HCT116 (cell line): ENCODE results near the gene TOP2B. TPM values are rescaled to one million over a fixed set of nuclear protein-coding genes. Genes with fewer than 3 reads are reported as not detected.

Experiments used
- ATAC-seq: fragments of 200-7000 bp; cut with Tn5 transposase; 2 replicates; pipeline ENCODE4 v1.9.1; 2020; ENCODE audit warnings: mild to moderate bottlenecking, moderate library complexity
- BruUV-seq: library from RNA; stranded (reverse); fragments of 400-500 nt; replicated peaks from 2 replicates; lab custom pipeline; 2021; lab: Mats Ljungman, UMichigan
- CTCF ChIA-PET: fragments of 300-600 bp; sonication (Branson Sonifier 250); formaldehyde crosslinking; loops from one replicate; lab custom pipeline; 2021; ENCODE audit warnings: antibody characterized with exemption; lab: Charles Lee
- POLR2A ChIA-PET: fragments of 300-600, 350-600 bp; sonication (Branson Sonifier 250); formaldehyde crosslinking; loops from one replicate; lab custom pipeline; 2021; ENCODE audit warnings: antibody characterized with exemption; lab: Charles Lee
- RAD21 ChIA-PET, 2 experiments: fragments of 300-600 bp; sonication (Branson Sonifier 250); formaldehyde crosslinking; loops; one replicate each; lab custom pipeline; 2023; ENCODE audit warnings: low total read pairs in 2 of 2; ENCODE audit not compliant: uncharacterized antibody in 2 of 2, unreplicated experiment in 2 of 2, low non-redundant PET in 1 of 2; lab: Charles Lee
- DNase-seq: peaks from one replicate; pipeline ENCODE4 v3.0.0-alpha.2; 2010; ENCODE audit warnings: low read depth, low spot score
- H2AFZ ChIP-seq: fragments of 200-600 bp; shearing (Covaris generic), sonication (generic); 2 replicates; pipeline ENCODE4 v1.6.1; 2017; ENCODE audit warnings: low read depth, mixed run types, mixed read lengths, antibody characterized with exemption, low read length; ENCODE audit not compliant: poor library complexity, severe bottlenecking
- H3K27ac ChIP-seq: 2 replicates; pipeline ENCODE4 v1.5.1; 2012; ENCODE audit warnings: low read depth, low read length
- H3K27me3 ChIP-seq: fragments of 200-600 bp; sonication (generic); 2 replicates; pipeline ENCODE4 v1.6.1; 2016; ENCODE audit warnings: mixed run types, low read length, mixed read lengths; ENCODE audit not compliant: insufficient read depth
- H3K36me3 ChIP-seq, 2 experiments: fragments of 200-500 bp in 1 of 2; fragments of 200-600 bp in 1 of 2; sonication (Bioruptor generic) in 1 of 2; sonication (generic) in 1 of 2; 2 replicates each; pipeline versions ENCODE4 v1.5.1 to v1.6.1; 2014 to 2016; ENCODE audit warnings: low read length in 2 of 2, inconsistent platforms in 1 of 2, mixed read lengths in 1 of 2, mixed run types in 1 of 2; ENCODE audit not compliant: insufficient read depth in 2 of 2, control insufficient read depth in 1 of 2
- H3K4me1 ChIP-seq, 2 experiments: fragments of 200-600 bp in 1 of 2; sonication (generic) in 1 of 2; 2 replicates each; pipeline versions ENCODE4 v1.5.1 to v1.6.1; 2012 to 2017; ENCODE audit warnings: low read length in 2 of 2, inconsistent platforms in 1 of 2, mild to moderate bottlenecking in 1 of 2, mixed read lengths in 1 of 2, mixed run types in 1 of 2, moderate library complexity in 1 of 2; ENCODE audit not compliant: insufficient read depth in 2 of 2, control insufficient read depth in 1 of 2
- H3K4me2 ChIP-seq: fragments of 200-600 bp; sonication (generic); 2 replicates; pipeline ENCODE4 v1.6.1; 2017; ENCODE audit warnings: mixed run types, low read length, mixed read lengths
- H3K4me3 ChIP-seq, 2 experiments: fragments of 200-600 bp in 1 of 2; sonication (generic) in 1 of 2; replicated peaks in 1 of 2; 2 replicates each; pipeline ENCODE4 v1.5.1; 2011 to 2016; ENCODE audit warnings: low read length in 2 of 2, control low read depth in 1 of 2, low read depth in 1 of 2, mild to moderate bottlenecking in 1 of 2, mixed read lengths in 1 of 2, mixed run types in 1 of 2
- H3K79me2 ChIP-seq: fragments of 200-600 bp; sonication (generic); 2 replicates; pipeline ENCODE4 v1.6.1; 2017; ENCODE audit warnings: mild to moderate bottlenecking, mixed run types, low read length, moderate library complexity, mixed read lengths; ENCODE audit not compliant: insufficient read depth
- H3K9ac ChIP-seq: fragments of 200-600 bp; sonication (generic); 2 replicates; pipeline ENCODE4 v1.6.1; 2016; ENCODE audit warnings: low read length, mixed read lengths
- H3K9me2 ChIP-seq: fragments of 200-600 bp; sonication (generic), shearing (Covaris generic); 2 replicates; pipeline ENCODE4 v1.6.1; 2017; ENCODE audit warnings: mixed run types, mild to moderate bottlenecking, moderate library complexity; ENCODE audit not compliant: insufficient read depth
- H3K9me3 ChIP-seq, 2 experiments: fragments of 200-500 bp in 1 of 2; fragments of 200-600 bp in 1 of 2; sonication (Bioruptor generic) in 1 of 2; sonication (generic) in 1 of 2; 2 replicates each; pipeline ENCODE4 v1.6.1; 2014 to 2017; ENCODE audit warnings: low read length in 2 of 2, mixed read lengths in 2 of 2, inconsistent platforms in 1 of 2, low read depth in 1 of 2, mild to moderate bottlenecking in 1 of 2, mixed run types in 1 of 2, moderate library complexity in 1 of 2; ENCODE audit not compliant: control insufficient read depth in 1 of 2, insufficient read depth in 1 of 2
- H4K20me1 ChIP-seq: fragments of 200-600 bp; sonication (generic), shearing (Covaris generic); 2 replicates; pipeline ENCODE4 v1.6.1; 2017; ENCODE audit warnings: mixed run types, mild to moderate bottlenecking, moderate library complexity; ENCODE audit not compliant: insufficient read depth
- EGR1 ChIP-seq: IDR thresholded peaks from 2 replicates; pipeline ENCODE4 v1.6.1; 2012; ENCODE audit warnings: low read depth
- SIN3A ChIP-seq: IDR thresholded peaks from 2 replicates; pipeline ENCODE4 v1.6.1; 2012; ENCODE audit warnings: low read depth
- YY1 ChIP-seq: IDR thresholded peaks from 2 replicates; pipeline ENCODE4 v1.6.1; 2011; ENCODE audit warnings: low read length, low read depth, moderate library complexity, mild to moderate bottlenecking; ENCODE audit not compliant: insufficient replicate concordance; ENCODE audit errors: extremely low read depth
- ZNF274 ChIP-seq: fragments of 200-500 bp; sonication (Bioruptor generic); IDR thresholded peaks from 2 replicates; pipeline ENCODE4 v1.6.1; 2014; ENCODE audit warnings: mild to moderate bottlenecking, low read depth, low read length, inconsistent platforms
- intact Hi-C: fragments of 100-400 bp; cut with micrococcal nuclease; formaldehyde crosslinking; loops from 2 replicates; pipeline ENCODE4 v1.10.0; 2022
- total RNA-seq: library from RNA; stranded (reverse); gene quantifications from one replicate; pipeline ENCODE4 v1.2.1, GENCODE V29; 2021; ENCODE audit not compliant: unreplicated experiment
- TF ChIP-seq, protein P1 (sequence below): IDR thresholded peaks from 2 replicates; pipeline ENCODE4 v1.6.1; 2011; ENCODE audit warnings: mild to moderate bottlenecking, low read length, moderate library complexity; ENCODE audit not compliant: insufficient replicate concordance; ENCODE audit errors: extremely low read depth
- TF ChIP-seq, protein P2 (sequence below): IDR thresholded peaks from 2 replicates; pipeline ENCODE4 v1.6.1; 2012

Gene TOP2B
- total RNA-seq, 1 experiment from 2014 or later, result 101 TPM

DNA sequence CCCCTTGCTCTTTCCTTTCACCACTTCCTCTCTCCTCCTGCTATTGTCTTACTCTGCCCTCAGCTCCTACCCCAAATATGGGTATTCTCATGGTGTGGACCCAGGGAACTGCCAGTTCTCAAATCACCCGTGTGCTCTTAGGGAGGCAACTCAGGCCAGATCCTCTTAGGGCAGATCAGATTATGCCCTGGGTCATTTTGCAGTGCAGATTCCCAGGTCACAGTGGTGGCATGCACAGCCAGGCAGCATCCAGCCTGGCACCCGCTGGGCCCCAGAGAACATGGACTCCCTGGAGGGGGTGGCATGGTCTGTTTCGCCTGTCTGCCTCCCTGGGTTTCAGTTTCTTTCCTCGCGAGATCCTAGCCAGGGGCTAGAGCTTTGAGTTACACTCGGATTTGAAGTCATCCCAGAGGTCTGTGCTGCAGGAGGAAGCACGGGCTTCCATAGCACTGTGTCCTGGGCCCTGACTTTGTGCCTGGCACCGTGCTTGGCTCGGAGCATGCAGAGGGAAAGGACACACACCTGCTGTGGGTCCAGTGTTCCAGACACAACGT is 96.1 kb downstream of the TOP2B start (continued):
- TF ChIP-seq ZNF274, result no peak
- TF ChIP-seq, protein P1, sequence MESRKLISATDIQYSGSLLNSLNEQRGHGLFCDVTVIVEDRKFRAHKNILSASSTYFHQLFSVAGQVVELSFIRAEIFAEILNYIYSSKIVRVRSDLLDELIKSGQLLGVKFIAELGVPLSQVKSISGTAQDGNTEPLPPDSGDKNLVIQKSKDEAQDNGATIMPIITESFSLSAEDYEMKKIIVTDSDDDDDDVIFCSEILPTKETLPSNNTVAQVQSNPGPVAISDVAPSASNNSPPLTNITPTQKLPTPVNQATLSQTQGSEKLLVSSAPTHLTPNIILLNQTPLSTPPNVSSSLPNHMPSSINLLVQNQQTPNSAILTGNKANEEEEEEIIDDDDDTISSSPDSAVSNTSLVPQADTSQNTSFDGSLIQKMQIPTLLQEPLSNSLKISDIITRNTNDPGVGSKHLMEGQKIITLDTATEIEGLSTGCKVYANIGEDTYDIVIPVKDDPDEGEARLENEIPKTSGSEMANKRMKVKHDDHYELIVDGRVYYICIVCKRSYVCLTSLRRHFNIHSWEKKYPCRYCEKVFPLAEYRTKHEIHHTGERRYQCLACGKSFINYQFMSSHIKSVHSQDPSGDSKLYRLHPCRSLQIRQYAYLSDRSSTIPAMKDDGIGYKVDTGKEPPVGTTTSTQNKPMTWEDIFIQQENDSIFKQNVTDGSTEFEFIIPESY, result no peak

DNA sequence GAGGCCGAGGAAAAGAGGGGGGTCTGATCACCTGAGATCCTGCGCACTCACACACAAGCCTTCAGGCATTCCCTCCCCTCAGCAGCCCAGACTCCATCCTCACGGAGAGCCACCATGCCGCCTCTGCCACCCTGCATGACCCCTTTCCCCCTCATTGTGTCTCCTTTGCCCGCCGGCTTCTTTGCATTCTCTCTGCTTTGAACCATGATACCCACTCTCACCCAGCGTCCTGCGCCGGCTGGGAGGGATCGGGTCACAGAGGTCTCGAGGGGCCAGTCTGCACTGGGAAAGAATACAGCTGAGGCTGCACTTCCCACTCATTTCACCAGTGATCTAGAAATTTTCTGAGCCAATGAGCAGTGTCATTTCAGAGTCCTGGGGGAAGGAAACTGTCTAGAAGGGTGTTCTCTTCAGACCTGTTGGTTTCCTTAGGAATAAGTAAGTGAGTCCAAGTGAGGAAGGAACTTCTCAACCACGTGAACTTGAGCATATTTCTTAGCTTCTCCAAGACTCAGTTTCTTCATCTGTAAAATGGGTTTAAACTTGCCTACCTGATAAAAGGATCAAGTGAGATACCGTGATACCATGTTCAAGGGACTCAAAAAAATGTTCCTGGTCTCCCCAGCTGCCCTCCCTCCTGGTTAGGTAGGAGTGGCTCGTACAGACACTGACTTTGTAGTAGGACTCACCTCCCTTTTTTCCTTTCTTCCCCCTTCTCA is 96.7 kb downstream of the TOP2B start:
- POLR2A ChIA-PET, result no interaction called here
- H3K36me3 ChIP-seq, result no peaks in the 10 kb centered on the region
- no peak overlapping the region for H3K9ac ChIP-seq
- H3K4me2 ChIP-seq, result no peak overlapping the region
- peaks cover 13% of the 10 kb centered on the region for H3K27me3 ChIP-seq
- CTCF ChIA-PET, result no interaction called here
- TF ChIP-seq EGR1, result no peak
- TF ChIP-seq SIN3A, result no peak
- TF ChIP-seq, protein P2, sequence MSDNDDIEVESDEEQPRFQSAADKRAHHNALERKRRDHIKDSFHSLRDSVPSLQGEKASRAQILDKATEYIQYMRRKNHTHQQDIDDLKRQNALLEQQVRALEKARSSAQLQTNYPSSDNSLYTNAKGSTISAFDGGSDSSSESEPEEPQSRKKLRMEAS, result no peak
- TF ChIP-seq YY1, result no peak
- intact Hi-C loops, result no loop called here
- BruUV-seq, result no TSS peak
- RAD21 ChIA-PET, result no interaction called here
- H4K20me1 ChIP-seq, result no peaks in the 10 kb centered on the region
- H3K27ac ChIP-seq, result no peak overlapping the region
- H2AFZ ChIP-seq, result no peak overlapping the region
- no peaks in the 10 kb centered on the region for H3K4me1 ChIP-seq
- ATAC-seq (no peak), DNase-seq (no peak)
- no peak overlapping the region for H3K4me3 ChIP-seq
- no peaks in the 10 kb centered on the region for H3K79me2 ChIP-seq
- H3K9me2 ChIP-seq, result no peaks in the 10 kb centered on the region
- H3K9me3 ChIP-seq, result no peaks in the 10 kb centered on the region
